OCI-LY7 (cell line): Measurements from ENCODE around the gene DPF3. TPM values are rescaled to one million over a fixed set of nuclear protein-coding genes. Genes with fewer than 3 reads are reported as not detected.

ENCODE experiments used
- BruUV-seq: library from RNA; stranded (reverse); fragments of 400-500 nt; replicated peaks from 2 replicates; lab custom pipeline; 2021; lab: Mats Ljungman, UMichigan
- CTCF ChIA-PET: fragments of 300-600 bp; sonication (Branson Sonifier 250); formaldehyde crosslinking; loops from one replicate; lab custom pipeline; 2022; ENCODE audit warnings: antibody characterized with exemption; ENCODE audit not compliant: unreplicated experiment; lab: Charles Lee
- POLR2A ChIA-PET: fragments of 300-600 bp; sonication (Branson Sonifier 250); formaldehyde crosslinking; loops from one replicate; lab custom pipeline; 2022; ENCODE audit warnings: antibody characterized with exemption; lab: Charles Lee
- DNase-seq: peaks from one replicate; pipeline ENCODE4 v3.0.0-alpha.2; 2015; ENCODE audit warnings: low spot score
- H2AFZ ChIP-seq: fragments of 200-600 bp; sonication (generic), shearing (Covaris generic); 2 replicates; pipeline ENCODE4 v1.6.1; 2014; ENCODE audit warnings: mild to moderate bottlenecking, antibody characterized with exemption, low read length, moderate library complexity
- H3K27ac ChIP-seq: fragments of 200-600 bp; sonication (generic); 2 replicates; pipeline ENCODE4 v1.5.1; 2014; ENCODE audit warnings: mixed run types, low read depth, mild to moderate bottlenecking, moderate library complexity, low read length, inconsistent platforms; ENCODE audit not compliant: poor library complexity, severe bottlenecking
- H3K36me3 ChIP-seq: fragments of 200-600 bp; sonication (generic); 2 replicates; pipeline ENCODE4 v1.6.1; 2014; ENCODE audit warnings: mild to moderate bottlenecking, antibody characterized with exemption, low read length, moderate library complexity, mixed read lengths; ENCODE audit not compliant: insufficient read depth
- H3K4me1 ChIP-seq: fragments of 200-600 bp; sonication (generic); 2 replicates; pipeline ENCODE4 v1.5.1; 2014; ENCODE audit warnings: mild to moderate bottlenecking, low read length; ENCODE audit not compliant: insufficient read depth, poor library complexity, severe bottlenecking
- H3K4me2 ChIP-seq: fragments of 200-600 bp; sonication (generic); 2 replicates; pipeline ENCODE4 v1.6.1; 2014; ENCODE audit warnings: mild to moderate bottlenecking, low read length
- H3K4me3 ChIP-seq: fragments of 200-600 bp; sonication (generic); 2 replicates; pipeline ENCODE4 v1.5.1; 2014; ENCODE audit warnings: mild to moderate bottlenecking, low read depth, low read length; ENCODE audit not compliant: poor library complexity, severe bottlenecking
- H3K79me2 ChIP-seq: fragments of 200-600 bp; sonication (generic); 2 replicates; pipeline ENCODE4 v1.6.1; 2016; ENCODE audit warnings: low read depth, mild to moderate bottlenecking, low read length, moderate library complexity, mixed read lengths; ENCODE audit not compliant: insufficient read depth
- H3K9me2 ChIP-seq: fragments of 200-600 bp; sonication (generic); 2 replicates; pipeline ENCODE4 v1.6.1; 2016; ENCODE audit warnings: mild to moderate bottlenecking, low read length, mixed read lengths; ENCODE audit not compliant: insufficient read depth
- H3K9me3 ChIP-seq: fragments of 200-600 bp; sonication (generic); 2 replicates; pipeline ENCODE4 v1.6.1; 2014; ENCODE audit warnings: mild to moderate bottlenecking, mixed run types, low read length, mixed read lengths
- H4K20me1 ChIP-seq: fragments of 200-600 bp; sonication (generic); 2 replicates; pipeline ENCODE4 v1.6.1; 2014; ENCODE audit warnings: mild to moderate bottlenecking, antibody characterized with exemption, low read length, moderate library complexity, mixed read lengths; ENCODE audit not compliant: insufficient read depth
- CTCF ChIP-seq: fragments of 200-600 bp; sonication (generic); conservative IDR thresholded peaks from 2 replicates; pipeline ENCODE4 v1.5.1; 2014; ENCODE audit warnings: mild to moderate bottlenecking, antibody characterized with exemption, low read length, moderate library complexity, mixed read lengths
- EZH2phosphoT487 ChIP-seq: fragments of 200-600 bp; sonication (generic); IDR thresholded peaks from 2 replicates; pipeline ENCODE4 v1.6.1; 2018; ENCODE audit warnings: low read depth, borderline replicate concordance, mild to moderate bottlenecking, mixed run types, antibody characterized with exemption, low read length, moderate library complexity, mixed read lengths
- intact Hi-C: fragments of 100-400 bp; cut with micrococcal nuclease; formaldehyde crosslinking; loops from one replicate; pipeline ENCODE4 v1.10.0; 2022; ENCODE audit not compliant: unreplicated experiment
- total RNA-seq, 2 experiments: library from RNA; depleted of rRNA in 1 of 2; stranded (reverse); fragments of >200 nt in 1 of 2; shearing (Covaris generic) in 1 of 2; gene quantifications; 2 replicates each; pipeline ENCODE4 v1.2.3, GENCODE V29; 2014 to 2022

DPF3 gene
- total RNA-seq, 2 experiments from 2014 or later = 0.42 TPM; not detected in 1

DNA sequence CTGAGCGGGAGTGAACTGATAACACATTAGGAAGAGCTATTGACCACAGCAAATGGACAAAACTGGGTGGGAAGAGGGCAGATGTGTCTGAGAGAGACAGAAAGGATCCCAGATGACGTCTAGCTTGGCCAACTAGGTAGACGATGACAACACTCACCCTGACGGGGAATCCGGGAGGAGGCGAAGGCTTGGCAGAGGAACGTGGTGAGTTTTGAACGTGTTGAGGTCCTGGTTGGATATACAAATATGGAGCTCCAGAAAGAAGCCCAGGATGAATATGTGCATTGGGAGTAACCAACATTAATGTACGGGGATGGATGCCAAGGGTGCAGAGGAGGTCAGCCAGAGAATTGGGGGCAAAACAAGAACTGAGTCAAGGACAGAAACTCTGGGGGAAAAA, 60.7 kb downstream of the DPF3 start:
- Histone ChIP-seq H3K36me3 (no peaks in the 10 kb centered on the region), H3K27ac (no peak overlapping the region), H3K9me2 (no peaks in the 10 kb centered on the region), H4K20me1 (no peaks in the 10 kb centered on the region), H3K9me3 (no peaks in the 10 kb centered on the region), H3K79me2 (no peaks in the 10 kb centered on the region), H3K4me1 (no peaks in the 10 kb centered on the region), H2AFZ (no peak overlapping the region), H3K4me2 (no peak overlapping the region), H3K4me3 (no peak overlapping the region)
- intact Hi-C loops = no loop called here
- POLR2A ChIA-PET = no interaction called here
- no TSS peak for BruUV-seq
- no peak for TF ChIP-seq CTCF
- no peak for TF ChIP-seq EZH2phosphoT487
- no peak for DNase-seq
- CTCF ChIA-PET = no interaction called here

DNA sequence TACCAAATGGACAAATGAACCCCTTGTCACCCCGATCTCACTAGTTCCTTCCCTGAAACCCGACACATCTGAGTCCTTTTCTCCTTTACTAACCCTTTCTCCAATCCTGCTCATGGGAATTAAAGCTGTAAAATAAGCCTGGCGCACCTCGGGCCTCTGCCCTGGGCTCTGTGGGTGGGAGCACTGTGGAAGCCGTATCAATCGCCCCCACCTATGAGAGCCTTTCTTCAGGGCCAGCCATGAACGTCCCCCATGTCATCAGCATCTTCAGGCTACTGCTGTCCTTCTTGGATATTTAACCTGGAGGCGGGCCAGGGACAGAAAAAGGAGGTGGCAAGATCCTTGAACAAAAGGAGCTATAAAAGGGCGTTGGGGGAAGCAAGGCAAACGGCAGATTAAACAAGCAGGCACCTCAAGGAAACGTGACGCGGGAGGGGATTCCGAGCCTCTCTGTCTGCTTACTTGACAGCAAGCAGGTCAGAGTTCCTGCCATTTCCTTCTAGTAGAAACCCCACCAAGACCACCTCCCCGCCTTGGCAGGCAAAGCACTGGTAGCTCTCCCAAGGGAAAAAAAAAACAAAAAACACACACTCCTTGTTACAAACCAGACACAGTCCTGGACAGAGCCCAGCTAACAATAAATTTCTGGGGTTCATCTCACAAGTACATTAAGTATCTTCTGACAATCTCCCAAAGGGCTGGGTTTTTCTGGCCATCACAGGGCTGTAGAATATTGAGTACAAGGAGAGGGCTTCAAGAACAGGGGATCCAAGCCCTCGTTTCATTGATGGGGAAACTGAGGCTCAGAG, 62.9 kb downstream of the DPF3 start:
- BruUV-seq = no TSS peak
- H2AFZ ChIP-seq = no peak overlapping the region

More for the DNA sequence above, 62.9 kb downstream of the DPF3 start:
- no peaks in the 10 kb centered on the region for H3K9me2 ChIP-seq
- H4K20me1 ChIP-seq = no peaks in the 10 kb centered on the region
- no peaks in the 10 kb centered on the region for H3K36me3 ChIP-seq
- ChIA-PET POLR2A (interaction anchor here (0.6 kb wide), 1 partner anchor 32 kb away, joined by 3 read pairs; no protein-coding TSS in a partner anchor), CTCF (interaction anchor here (0.5 kb wide), 1 partner anchor 128 kb away, joined by 8 read pairs; no protein-coding TSS in a partner anchor)
- no peaks in the 10 kb centered on the region for H3K4me1 ChIP-seq
- no peak overlapping the region for H3K27ac ChIP-seq
- no peak for DNase-seq
- no peak overlapping the region for H3K4me3 ChIP-seq
- H3K79me2 ChIP-seq = no peaks in the 10 kb centered on the region
- no peak for TF ChIP-seq EZH2phosphoT487
- TF ChIP-seq CTCF = no peak
- intact Hi-C loops = no loop called here
- H3K9me3 ChIP-seq = no peaks in the 10 kb centered on the region
- no peak overlapping the region for H3K4me2 ChIP-seq
